NCI-H226 (cell line): ENCODE measurements around the gene ATXN7.

Source experiments
- DNase-seq: peaks from one replicate; pipeline ENCODE4 v3.0.0-alpha.2; 2015

Gene ATXN7

GRCh38 chr3:63863150-63864007 lies at the start of gene ATXN7, which contains the start of gene THOC7:
Gene ATXN7 (plus strand): TSS chr3:63863867. CDS start chr3:63912599, 48,732 bp downstream.
Gene THOC7 (minus strand): TSS chr3:63863805. CDS start chr3:63863790, 15 bp downstream.
- peak; percentile 48 for DNase-seq

DNA sequence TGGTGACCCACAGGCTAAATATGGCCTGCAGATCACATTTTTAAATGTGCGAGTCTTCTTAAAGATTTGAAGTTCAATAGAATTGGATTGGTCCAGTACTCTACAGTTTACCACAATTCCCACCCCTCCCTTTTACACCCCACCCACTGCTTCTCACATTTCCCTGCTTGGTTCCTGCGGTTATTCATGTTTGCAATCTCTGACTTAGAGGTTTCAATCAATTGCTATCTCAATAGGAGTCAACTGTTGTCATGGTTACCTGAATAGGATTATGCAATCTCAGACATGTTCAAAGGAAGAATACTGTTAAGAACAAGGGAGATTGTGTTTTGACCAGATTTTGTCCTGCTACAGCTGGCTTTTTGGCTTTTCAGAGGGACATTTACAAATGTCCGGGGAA lies 49.4 kb upstream of the ATXN7 start:
- no peak for DNase-seq

- DNase-seq: no peak
Measured at GRCh38 chr3:63817225-63817624, 46.4 kb upstream of the ATXN7 start.

GRCh38 chr3:63818282-63819150 lies 45.2 kb upstream of the ATXN7 start:
- no peak for DNase-seq

GRCh38 chr3:63819151-63819398 lies 44.6 kb upstream of the ATXN7 start, which contains the start of gene C3orf49:
Gene C3orf49 (plus strand): TSS chr3:63819299. CDS start chr3:63819472, 173 bp downstream.
- DNase-seq: no peak

DNA sequence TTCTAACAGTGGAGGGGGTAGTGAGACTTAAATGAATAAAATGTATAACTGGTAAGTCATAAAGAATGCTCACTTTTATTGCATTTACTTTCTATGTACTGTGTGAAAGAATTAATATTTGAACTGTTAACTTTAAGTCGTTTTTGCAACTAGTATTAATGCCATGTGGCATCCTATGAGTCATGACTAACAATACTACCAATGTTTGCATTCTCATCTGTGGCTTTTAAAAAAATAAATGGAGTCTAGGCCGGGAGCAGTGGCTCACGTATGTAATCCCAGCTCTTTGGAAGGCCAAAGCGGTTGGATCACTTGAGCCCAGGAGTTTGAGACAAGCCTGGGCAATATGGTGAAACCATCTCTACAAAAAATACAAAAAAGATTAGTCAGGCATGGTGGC lies 39.4 kb upstream of the ATXN7 start:
- DNase-seq: no peak

GRCh38 chr3:63830526-63830925 lies 33.1 kb upstream of the ATXN7 start:
- DNase-seq: no peak

- no peak for DNase-seq
Measured at GRCh38 chr3:63832395-63832794, 31.3 kb upstream of the ATXN7 start.

DNA sequence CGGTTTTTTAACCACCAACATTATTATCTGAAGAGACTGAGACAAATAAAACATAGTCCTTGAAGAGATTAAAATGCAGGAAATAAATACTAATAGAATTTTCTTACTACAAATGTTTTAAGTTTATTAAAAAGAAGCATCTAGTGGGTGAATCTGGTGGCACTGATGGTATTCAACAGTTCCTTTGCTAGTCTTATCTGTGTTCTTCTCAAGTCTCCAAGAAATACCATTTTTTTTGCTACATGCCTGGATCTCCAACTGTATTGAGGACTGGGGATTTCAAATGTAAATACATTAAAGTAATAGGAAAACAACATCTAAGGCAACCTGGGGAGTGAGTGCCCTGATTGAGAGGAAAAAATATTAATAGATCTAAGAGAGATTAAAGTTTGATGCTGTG lies 22.0 kb upstream of the ATXN7 start:
- no peak for DNase-seq

GRCh38 chr3:63842127-63842526 lies 21.5 kb upstream of the ATXN7 start:
- DNase-seq: no peak

GRCh38 chr3:63845215-63845614 lies 18.5 kb upstream of the ATXN7 start:
- DNase-seq: no peak

GRCh38 chr3:63847718-63848450 lies 15.8 kb upstream of the ATXN7 start:
- no peak for DNase-seq

GRCh38 chr3:63849175-63849574 lies 14.5 kb upstream of the ATXN7 start:
- no peak for DNase-seq

DNA sequence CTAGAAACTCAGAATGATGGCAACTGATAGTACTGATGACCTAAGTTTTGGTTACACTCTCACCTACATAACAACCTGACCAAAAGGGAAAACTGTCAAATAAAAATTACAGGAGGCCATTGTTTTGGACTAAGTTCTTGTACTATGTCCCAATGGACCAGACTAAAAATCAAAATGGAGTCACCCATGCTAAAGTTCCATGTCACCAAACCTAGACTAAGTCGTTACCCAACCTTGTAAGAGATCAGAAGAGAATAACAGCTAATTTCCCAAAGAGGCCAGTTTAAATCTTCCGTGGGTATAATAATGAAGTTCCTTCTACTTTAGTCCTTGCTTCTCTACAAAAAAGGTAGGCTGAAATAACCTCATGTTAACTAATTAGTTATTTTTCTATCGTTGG lies 12.4 kb upstream of the ATXN7 start:
- DNase-seq: no peak

GRCh38 chr3:63853106-63853505 lies 10.6 kb upstream of the ATXN7 start:
- no peak for DNase-seq

DNA sequence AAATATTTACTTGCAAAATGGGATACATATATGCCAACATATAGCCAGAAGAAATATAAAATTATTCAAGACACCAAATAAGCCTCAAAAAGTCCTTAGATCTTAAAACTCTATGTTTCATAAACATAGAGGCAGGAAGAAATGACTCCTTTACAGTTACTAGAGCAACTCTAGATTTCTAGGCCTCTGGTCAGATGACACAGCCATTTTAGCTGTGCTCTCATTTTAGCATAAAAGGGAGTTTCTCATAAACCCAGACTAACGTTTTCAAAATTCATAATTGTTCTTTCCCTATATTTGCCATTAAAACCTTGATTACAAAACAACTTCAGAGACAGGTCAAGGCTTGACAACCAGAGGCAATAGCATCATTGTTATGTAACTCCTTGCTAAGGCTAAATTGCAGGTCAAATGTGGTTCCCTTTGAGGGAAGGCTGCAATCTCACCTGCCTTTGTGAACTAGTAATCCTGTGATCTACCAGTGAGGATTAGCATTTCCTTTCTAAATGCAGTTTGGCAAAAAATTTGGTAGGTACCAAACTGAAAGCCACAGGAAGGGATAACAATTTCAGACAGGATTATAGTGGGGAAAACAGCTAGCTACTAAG lies 8.2 kb upstream of the ATXN7 start:
- no peak for DNase-seq

- peak; percentile 59 for DNase-seq
Measured at GRCh38 chr3:63857311-63857710, 6.4 kb upstream of the ATXN7 start.

GRCh38 chr3:63860776-63861175 lies 2.9 kb upstream of the ATXN7 start:
- DNase-seq: no peak

- DNase-seq: no peak
Measured at GRCh38 chr3:63861306-63861705, 2.4 kb upstream of the ATXN7 start.

GRCh38 chr3:63862804-63863149 lies 890 bp upstream of the ATXN7 start:
- no peak for DNase-seq

- DNase-seq: no peak
Measured at GRCh38 chr3:63864008-63864964, 619 bp downstream of the ATXN7 start.

GRCh38 chr3:63864965-63865327 lies 1.3 kb downstream of the ATXN7 start:
- no peak for DNase-seq
